HepG2 (cell line): ENCODE data around the gene ODAD4. TPM values are rescaled to one million over a fixed set of nuclear protein-coding genes. Genes with fewer than 3 reads are reported as not detected.

Source experiments
- ATAC-seq: fragments of 200-7000 bp; cut with Tn5 transposase; 3 replicates; pipeline ENCODE4 v1.9.1; 2020; ENCODE audit warnings: mild to moderate bottlenecking, moderate library complexity
- BruUV-seq: library from RNA; stranded (reverse); fragments of 400-500 nt; replicated peaks from 2 replicates; lab custom pipeline; 2021; lab: Mats Ljungman, UMichigan
- CTCF ChIA-PET: fragments of 300-600 bp; formaldehyde crosslinking; extraction: SDS; loops from one replicate; lab custom pipeline; 2021; ENCODE audit warnings: low total read pairs, inconsistent platforms, low intra/inter-chr PET ratio; lab: Yijun Ruan, JAX
- POLR2A ChIA-PET: fragments of 350-600 bp; sonication (Branson Sonifier 250); formaldehyde crosslinking; loops from one replicate; lab custom pipeline; 2020; ENCODE audit warnings: antibody characterized with exemption, inconsistent platforms; lab: Yijun Ruan, JAX
- DNase-seq: peaks from one replicate; pipeline ENCODE4 v3.0.0-alpha.2; 2015; ENCODE audit warnings: low spot score
- FAIRE-seq: peaks from 3 replicates; lab custom pipeline; 2011; peaks lifted over from hg19 to GRCh38; lab: Jason Lieb, UNC
- H2AFZ ChIP-seq: one replicate; pipeline ENCODE4 v1.6.1; 2011; ENCODE audit warnings: low read length, inconsistent platforms
- H3K27ac ChIP-seq: fragments of 300-600 bp; 3 replicates; pipeline ENCODE4 v1.8.0; 2011; ENCODE audit warnings: mixed run types, mild to moderate bottlenecking, mixed read lengths, low read length, inconsistent platforms; ENCODE audit not compliant: insufficient read depth; ENCODE audit errors: extremely low read length
- H3K27me3 ChIP-seq, 2 experiments: fragments of 200-600 bp in 1 of 2; 2 replicates in 1 of 2; 3 replicates in 1 of 2; pipeline versions ENCODE4 v1.6.0 to v1.8.0; 2011; ENCODE audit warnings: low read length in 2 of 2, mild to moderate bottlenecking in 2 of 2, moderate library complexity in 2 of 2, inconsistent platforms in 1 of 2; ENCODE audit not compliant: insufficient read depth in 2 of 2, control insufficient read depth in 1 of 2
- H3K36me3 ChIP-seq, 2 experiments: fragments of 200-600 bp in 1 of 2; replicated peaks in 1 of 2; 2 replicates in 1 of 2; 3 replicates in 1 of 2; pipeline versions ENCODE4 v1.5.1 to v1.8.0; 2011; ENCODE audit warnings: low read length in 2 of 2, inconsistent platforms in 1 of 2; ENCODE audit not compliant: insufficient read depth in 2 of 2, control insufficient read depth in 1 of 2
- H3K4me1 ChIP-seq: 2 replicates; pipeline ENCODE4 v1.5.1; 2012; ENCODE audit warnings: low read length, inconsistent platforms; ENCODE audit not compliant: insufficient read depth
- H3K4me2 ChIP-seq: 2 replicates; pipeline ENCODE4 v1.6.0; 2011; ENCODE audit warnings: low read depth, low read length, inconsistent platforms
- H3K4me3 ChIP-seq, 3 experiments: fragments of 200-600 bp in 1 of 3; sonication (generic), shearing (Covaris generic) in 1 of 3; replicated peaks in 1 of 3; 2 replicates each; pipeline ENCODE4 v1.5.1; 2011 to 2016; ENCODE audit warnings: low read length in 3 of 3, inconsistent platforms in 2 of 3, low read depth in 2 of 3, mild to moderate bottlenecking in 2 of 3, control low read depth in 1 of 3, mixed read lengths in 1 of 3; ENCODE audit not compliant: insufficient read depth in 1 of 3
- H3K79me2 ChIP-seq: one replicate; pipeline ENCODE4 v1.6.1; 2011; ENCODE audit warnings: low read length, inconsistent platforms; ENCODE audit not compliant: insufficient read depth
- H3K9ac ChIP-seq: 2 replicates; pipeline ENCODE4 v1.6.0; 2011; ENCODE audit warnings: mild to moderate bottlenecking, low read depth, low read length, inconsistent platforms; ENCODE audit not compliant: insufficient read depth
- H3K9me3 ChIP-seq: 2 replicates; pipeline ENCODE4 v1.5.1; 2012; ENCODE audit warnings: mild to moderate bottlenecking, low read length
- H4K20me1 ChIP-seq: 2 replicates; pipeline ENCODE4 v1.6.0; 2011; ENCODE audit warnings: inconsistent platforms, mild to moderate bottlenecking, low read length, moderate library complexity; ENCODE audit not compliant: insufficient read depth
- CCDC6 ChIP-seq: sonication (generic); formaldehyde crosslinking; IDR thresholded peaks from 2 replicates; pipeline ENCODE4 v1.8.1; 2022; ENCODE audit warnings: mild to moderate bottlenecking, missing genetic modification reagents, moderate library complexity
- CEBPB ChIP-seq: IDR thresholded peaks from 2 replicates; pipeline ENCODE4 v1.6.1; 2011; ENCODE audit warnings: low read depth, low read length, improper control_type of control experiment, borderline replicate concordance
- CEBPG ChIP-seq: IDR thresholded peaks from 2 replicates; pipeline ENCODE4 v1.6.1; 2016
- MAF1 ChIP-seq: sonication (generic); formaldehyde crosslinking; IDR thresholded peaks from 2 replicates; pipeline ENCODE4 v1.5.0; 2020; ENCODE audit warnings: missing genetic modification reagents, borderline replicate concordance
- MAFF ChIP-seq: IDR thresholded peaks from 2 replicates; pipeline ENCODE4 v1.6.1; 2011; ENCODE audit warnings: low read depth, low read length, improper control_type of control experiment
- MAFK ChIP-seq, 2 experiments: IDR thresholded peaks in 1 of 2; conservative IDR thresholded peaks in 1 of 2; 2 replicates each; pipeline ENCODE4 v1.6.1; 2011; ENCODE audit warnings: improper control_type of control experiment in 2 of 2, low read length in 2 of 2
- SIN3A ChIP-seq: IDR thresholded peaks from 2 replicates; pipeline ENCODE4 v1.6.1; 2011; ENCODE audit warnings: low read depth, mild to moderate bottlenecking, control low read depth, low read length, borderline replicate concordance
- ZNF775 ChIP-seq: sonication (generic); formaldehyde crosslinking; IDR thresholded peaks from 2 replicates; pipeline ENCODE4 v1.4.0; 2020; ENCODE audit warnings: missing genetic modification reagents, mild to moderate bottlenecking, moderate library complexity, borderline replicate concordance
- WGBS: methylation state at CpG from one replicate; pipeline ENCODE4 v1.1.6; 2017; ENCODE audit warnings: low lambda C conversion rate; 5-methylcytosine and 5-hydroxymethylcytosine counted together
- in situ Hi-C: cut with HindIII; loops from 2 replicates; pipeline ENCODE4 v1.10.0; 2017; ENCODE audit warnings: low pct_unique_long_range_greater_than_20kb; ENCODE audit not compliant: extremely low pct_ligation_motif_present
- intact Hi-C: fragments of 100-400 bp; cut with micrococcal nuclease; formaldehyde crosslinking; loops from one replicate; pipeline ENCODE4 v1.10.0; 2022; ENCODE audit not compliant: unreplicated experiment
- polyA plus RNA-seq, 8 experiments: library from polyadenylated mRNA; depleted of rRNA in 3 of 8; stranded (reverse) in 7 of 8; unstranded in 1 of 8; fragments of >200 nt; fragmentation: Illumina TruSeq in 4 of 8; extraction: Trizol in 4 of 8; gene quantifications; 2 replicates each; pipeline versions ENCODE4 v1.2.1 to v1.2.3, GENCODE V29; 2011 to 2016; ENCODE audit warnings: low read depth in 4 of 8, missing spikeins in 1 of 8, mixed read lengths in 1 of 8; ENCODE audit not compliant: insufficient read depth in 1 of 8
- total RNA-seq, 5 experiments: library from RNA; depleted of rRNA; stranded (reverse); fragments of >200 nt; fragmentation: Illumina TruSeq; extraction: Trizol; gene quantifications; 2 replicates each; pipeline ENCODE4 v1.2.3, GENCODE V29; 2016; ENCODE audit warnings: low read depth in 1 of 5
- TF ChIP-seq, protein P1 (sequence below): sonication (generic); formaldehyde crosslinking; IDR thresholded peaks from 2 replicates; pipeline ENCODE4 v1.4.0; 2020; ENCODE audit warnings: missing genetic modification reagents, borderline replicate concordance
- TF ChIP-seq, protein P2 (sequence below): sonication (generic); formaldehyde crosslinking; IDR thresholded peaks from 2 replicates; pipeline ENCODE4 v1.4.0; 2020; ENCODE audit warnings: missing genetic modification reagents

Gene ODAD4
- total and polyA plus RNA-seq, 2 of the 13 experiments (the other 11 are each of a cell fraction or from before 2014, with no cell fraction given): 0.48 to 0.53 TPM

DNA sequence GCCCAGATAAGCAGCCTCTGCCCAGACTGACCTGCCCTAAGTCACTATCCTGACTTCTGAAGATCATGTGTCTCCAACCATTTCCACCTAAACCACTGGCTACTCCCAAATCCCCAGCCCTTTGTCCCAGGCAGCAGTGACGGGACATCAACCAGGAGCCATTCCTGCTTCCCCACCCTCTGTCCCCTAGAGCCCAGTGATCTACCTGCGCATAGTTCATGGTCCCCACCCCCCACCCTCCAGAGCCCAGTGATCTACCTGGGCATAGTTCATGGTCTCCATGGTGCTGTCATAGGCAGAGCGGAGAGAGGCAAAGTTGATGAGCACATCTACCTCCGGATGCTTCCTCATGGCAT is 38.4 kb upstream of the ODAD4 start (continued):
- TF ChIP-seq CCDC6 (CRISPR knock-in tag): no peak
- TF ChIP-seq, all 625 proteins: peak for 6

DNA sequence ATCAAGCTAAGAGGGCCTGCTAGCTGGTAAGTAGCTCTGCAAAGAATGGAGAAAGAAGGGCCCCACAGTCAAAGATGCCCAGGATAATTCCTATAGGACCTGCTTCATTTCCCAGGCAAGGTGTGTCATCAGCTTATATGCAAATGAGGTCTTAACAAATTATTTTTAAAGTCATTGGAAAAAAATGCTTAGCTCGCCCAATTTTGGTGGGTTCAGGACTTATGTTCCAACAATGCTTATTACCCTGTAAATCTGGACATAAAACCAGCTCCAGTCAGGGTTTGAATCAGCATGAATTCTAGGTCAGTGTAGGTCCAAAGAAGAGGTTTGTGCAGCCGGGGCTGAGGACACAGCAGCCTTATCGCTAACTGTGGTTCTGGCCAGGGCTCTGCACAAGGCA is 37.0 kb upstream of the ODAD4 start:
- WGBS: 96% methylated on average over 3 of the region's 3 CpGs
- ChIA-PET CTCF (no interaction called here), POLR2A (interaction anchor here (1.6 to 3.8 kb wide), 4 partner anchors 15 to 37 kb away, joined by 5 to 18 read pairs (median 12); partner anchors contain the start of genes ACLY, KLHL11 and ODAD4)
- peak; percentile 65 to 79 for TF ChIP-seq MAFK (conservative IDR thresholded peaks at IDR 0.05 in 1 of 2, IDR thresholded peaks at IDR 0.05 in 1 of 2; ENCODE audit: low read length in 2 of 2)
- peak; percentile 70 for TF ChIP-seq MAFF
- TF ChIP-seq SIN3A: 0 out of 2 replicates have a peak, but pooled peaks have one; percentile 19
- no peak for TF ChIP-seq ZNF775 (CRISPR knock-in tag)
- no peaks in the 10 kb centered on the region for H3K27me3 ChIP-seq
- no TSS peak for BruUV-seq
- H3K9ac ChIP-seq: no peak overlapping the region
- DNase-seq (no peak), FAIRE-seq (no peak), ATAC-seq (no peak)
- H3K4me3 ChIP-seq: no peak overlapping the region
- H3K36me3 ChIP-seq: peaks cover 41 to 81% of the 10 kb centered on the region in 2 experiments
- H3K27ac ChIP-seq: no peak overlapping the region
- H3K4me2 ChIP-seq: no peak overlapping the region
- in situ Hi-C loops (no loop called here), intact Hi-C loops (no loop called here)
- no peaks in the 10 kb centered on the region for H3K79me2 ChIP-seq
- H3K9me3 ChIP-seq: no peaks in the 10 kb centered on the region
- peaks cover 35% of the 10 kb centered on the region for H3K4me1 ChIP-seq
- H4K20me1 ChIP-seq: no peaks in the 10 kb centered on the region
- no peak overlapping the region for H2AFZ ChIP-seq

DNA sequence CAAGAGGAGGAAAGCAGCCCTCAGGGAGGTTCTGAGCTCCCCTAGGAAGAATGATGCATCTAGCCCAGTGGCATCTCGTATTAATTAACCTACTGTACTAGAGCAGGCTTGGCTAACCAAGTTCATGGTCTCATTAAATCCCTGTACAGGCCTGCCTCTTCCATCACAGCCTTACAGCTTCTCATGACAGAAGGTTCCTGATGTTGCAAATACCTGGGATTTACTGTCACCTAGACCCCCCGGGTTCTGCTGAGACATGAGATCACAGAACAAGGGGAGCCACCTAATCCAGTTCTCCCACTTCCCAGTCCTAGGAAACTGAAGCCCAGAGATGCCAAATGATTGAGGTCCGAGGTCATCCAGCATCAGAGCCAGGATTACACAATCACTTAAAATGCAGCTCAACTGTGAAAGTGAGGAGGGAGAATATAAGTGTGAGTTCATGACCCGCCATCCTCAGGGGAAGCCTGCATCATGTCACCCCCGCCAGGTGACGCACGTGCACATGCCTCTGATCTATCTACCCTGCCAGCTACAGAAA is 35.6 kb upstream of the ODAD4 start:
- Histone ChIP-seq H3K27ac (no peak overlapping the region), H3K27me3 (no peaks in the 10 kb centered on the region), H3K9ac (no peak overlapping the region), H3K4me1 (peaks cover 25% of the 10 kb centered on the region), H3K4me3 (no peak overlapping the region), H3K36me3 (peaks cover 47 to 81% of the 10 kb centered on the region in 2 experiments), H3K79me2 (no peaks in the 10 kb centered on the region), H3K9me3 (no peaks in the 10 kb centered on the region), H4K20me1 (no peaks in the 10 kb centered on the region), H3K4me2 (no peak overlapping the region), H2AFZ (no peak overlapping the region)
- no TSS peak for BruUV-seq
- WGBS: 77% methylated on average over 7 of the region's 7 CpGs
- DNase-seq (no peak), ATAC-seq (no peak), FAIRE-seq (peak; percentile 42)
- TF ChIP-seq MAF1 (no peak), CEBPB (peak; percentile 89), CEBPG (CRISPR knock-in tag) (peak; percentile 68; the same call in 1 of the 2 replicates)
- TF ChIP-seq, protein P1, sequence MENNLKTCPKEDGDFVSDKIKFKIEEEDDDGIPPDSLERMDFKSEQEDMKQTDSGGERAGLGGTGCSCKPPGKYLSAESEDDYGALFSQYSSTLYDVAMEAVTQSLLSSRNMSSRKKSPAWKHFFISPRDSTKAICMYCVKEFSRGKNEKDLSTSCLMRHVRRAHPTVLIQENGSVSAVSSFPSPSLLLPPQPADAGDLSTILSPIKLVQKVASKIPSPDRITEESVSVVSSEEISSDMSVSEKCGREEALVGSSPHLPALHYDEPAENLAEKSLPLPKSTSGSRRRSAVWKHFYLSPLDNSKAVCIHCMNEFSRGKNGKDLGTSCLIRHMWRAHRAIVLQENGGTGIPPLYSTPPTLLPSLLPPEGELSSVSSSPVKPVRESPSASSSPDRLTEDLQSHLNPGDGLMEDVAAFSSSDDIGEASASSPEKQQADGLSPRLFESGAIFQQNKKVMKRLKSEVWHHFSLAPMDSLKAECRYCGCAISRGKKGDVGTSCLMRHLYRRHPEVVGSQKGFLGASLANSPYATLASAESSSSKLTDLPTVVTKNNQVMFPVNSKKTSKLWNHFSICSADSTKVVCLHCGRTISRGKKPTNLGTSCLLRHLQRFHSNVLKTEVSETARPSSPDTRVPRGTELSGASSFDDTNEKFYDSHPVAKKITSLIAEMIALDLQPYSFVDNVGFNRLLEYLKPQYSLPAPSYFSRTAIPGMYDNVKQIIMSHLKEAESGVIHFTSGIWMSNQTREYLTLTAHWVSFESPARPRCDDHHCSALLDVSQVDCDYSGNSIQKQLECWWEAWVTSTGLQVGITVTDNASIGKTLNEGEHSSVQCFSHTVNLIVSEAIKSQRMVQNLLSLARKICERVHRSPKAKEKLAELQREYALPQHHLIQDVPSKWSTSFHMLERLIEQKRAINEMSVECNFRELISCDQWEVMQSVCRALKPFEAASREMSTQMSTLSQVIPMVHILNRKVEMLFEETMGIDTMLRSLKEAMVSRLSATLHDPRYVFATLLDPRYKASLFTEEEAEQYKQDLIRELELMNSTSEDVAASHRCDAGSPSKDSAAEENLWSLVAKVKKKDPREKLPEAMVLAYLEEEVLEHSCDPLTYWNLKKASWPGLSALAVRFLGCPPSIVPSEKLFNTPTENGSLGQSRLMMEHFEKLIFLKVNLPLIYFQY: no peak
- TF ChIP-seq, protein P2, sequence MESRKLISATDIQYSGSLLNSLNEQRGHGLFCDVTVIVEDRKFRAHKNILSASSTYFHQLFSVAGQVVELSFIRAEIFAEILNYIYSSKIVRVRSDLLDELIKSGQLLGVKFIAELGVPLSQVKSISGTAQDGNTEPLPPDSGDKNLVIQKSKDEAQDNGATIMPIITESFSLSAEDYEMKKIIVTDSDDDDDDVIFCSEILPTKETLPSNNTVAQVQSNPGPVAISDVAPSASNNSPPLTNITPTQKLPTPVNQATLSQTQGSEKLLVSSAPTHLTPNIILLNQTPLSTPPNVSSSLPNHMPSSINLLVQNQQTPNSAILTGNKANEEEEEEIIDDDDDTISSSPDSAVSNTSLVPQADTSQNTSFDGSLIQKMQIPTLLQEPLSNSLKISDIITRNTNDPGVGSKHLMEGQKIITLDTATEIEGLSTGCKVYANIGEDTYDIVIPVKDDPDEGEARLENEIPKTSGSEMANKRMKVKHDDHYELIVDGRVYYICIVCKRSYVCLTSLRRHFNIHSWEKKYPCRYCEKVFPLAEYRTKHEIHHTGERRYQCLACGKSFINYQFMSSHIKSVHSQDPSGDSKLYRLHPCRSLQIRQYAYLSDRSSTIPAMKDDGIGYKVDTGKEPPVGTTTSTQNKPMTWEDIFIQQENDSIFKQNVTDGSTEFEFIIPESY (CRISPR knock-in tag): peak; percentile 87; the same call in 1 of the 2 replicates
- ChIA-PET POLR2A (interaction anchor here (0.6 to 2.8 kb wide), 7 partner anchors 13 to 863 kb away, joined by 3 to 16 read pairs (median 4); partner anchors contain the start of genes ACLY, CNP, KLHL11 and ODAD4), CTCF (interaction anchor here (0.6 kb wide), 1 partner anchor 1361 kb away, joined by 3 read pairs; no protein-coding TSS in a partner anchor)
- in situ Hi-C loops: no loop called here
- intact Hi-C loops: no loop called here
